Activated T-cell treated with anti-CD3 and anti-CD28 coated beads, Interleukin-2, amount 50 U/mL, for 72 hours (primary cell): Measurements from ENCODE around the gene KAT6B. TPM values are rescaled to one million over a fixed set of nuclear protein-coding genes. Genes with fewer than 3 reads are reported as not detected.
A peak's percentile ranks its signal among the peaks of the same experiment; 100 is the strongest.

Experiments
- ATAC-seq, 2 donors: fragments of 150-1000 bp; cut with Tn5 transposase; replicated peaks in 1 of 2; 2 replicates each; pipeline ENCODE4 v1.10.0; 2021; ENCODE audit warnings: moderate library complexity in 2 of 2, mild to moderate bottlenecking in 1 of 2
- DNase-seq, 2 donors: peaks; one replicate each; pipeline ENCODE4 v3.0.0; 2021 to 2022; ENCODE audit warnings: mixed read lengths in 1 of 2
- H3K27ac Mint-ChIP-seq: one replicate; pipeline ENCODE4 v1.8.0; 2022; ENCODE audit warnings: mild to moderate bottlenecking, moderate library complexity, mixed read lengths
- H3K27me3 Mint-ChIP-seq: one replicate; pipeline ENCODE4 v1.8.0; 2022; ENCODE audit warnings: low read depth, mixed read lengths
- H3K36me3 Mint-ChIP-seq, 2 donors: one replicate each; pipeline ENCODE4 v1.8.0; 2022; ENCODE audit warnings: mixed read lengths in 2 of 2, mild to moderate bottlenecking in 1 of 2; ENCODE audit not compliant: insufficient read depth in 2 of 2
- H3K4me1 Mint-ChIP-seq: one replicate; pipeline ENCODE4 v1.8.0; 2022; ENCODE audit warnings: low read depth, mixed read lengths
- H3K4me3 Mint-ChIP-seq, 2 donors: one replicate each; pipeline ENCODE4 v1.8.0; 2022; ENCODE audit warnings: mild to moderate bottlenecking in 2 of 2, mixed read lengths in 2 of 2, moderate library complexity in 2 of 2
- H3K9me3 Mint-ChIP-seq, 2 donors: one replicate each; pipeline ENCODE4 v1.8.0; 2022; ENCODE audit warnings: mixed read lengths in 2 of 2
- total RNA-seq, 2 donors: library from RNA; stranded (reverse); gene quantifications; one replicate each; pipeline ENCODE4 v1.2.3, GENCODE V29; 2022

The KAT6B gene
- total RNA-seq, 2 donors from 2014 or later, result 27.9 to 29.8 TPM

- H3K4me1 Mint-ChIP-seq, result no peaks in the 10 kb centered on the region
- ATAC-seq (no peak), DNase-seq (no peak)
- no peaks in the 10 kb centered on the region for H3K36me3 Mint-ChIP-seq
- H3K4me3 Mint-ChIP-seq, result no peak overlapping the region
- no peaks in the 10 kb centered on the region for H3K27me3 Mint-ChIP-seq
- no peak overlapping the region for H3K27ac Mint-ChIP-seq
- H3K9me3 Mint-ChIP-seq, result no peaks in the 10 kb centered on the region
Observed at GRCh38 chr10:74808501-74808900, 17.9 kb upstream of the KAT6B start.

GRCh38 chr10:74810087-74810486 is 16.3 kb upstream of the KAT6B start:
- H3K36me3 Mint-ChIP-seq, result no peaks in the 10 kb centered on the region
- no peak overlapping the region for H3K4me3 Mint-ChIP-seq
- no peaks in the 10 kb centered on the region for H3K27me3 Mint-ChIP-seq
- ATAC-seq, result no peak
- H3K9me3 Mint-ChIP-seq, result no peaks in the 10 kb centered on the region
- no peaks in the 10 kb centered on the region for H3K4me1 Mint-ChIP-seq
- DNase-seq, result no peak
- no peak overlapping the region for H3K27ac Mint-ChIP-seq

GRCh38 chr10:74813381-74814259 is 12.8 kb upstream of the KAT6B start:
- Mint-ChIP-seq H3K4me3 (no peak overlapping the region), H3K9me3 (peaks cover 4% of the 10 kb centered on the region in 2 donors), H3K36me3 (peaks cover 2 to 7% of the 10 kb centered on the region in 2 donors), H3K27me3 (no peaks in the 10 kb centered on the region), H3K4me1 (no peaks in the 10 kb centered on the region), H3K27ac (no peak overlapping the region)
- ATAC-seq, result no peak
- DNase-seq, result no peak

- Mint-ChIP-seq H3K36me3 (peaks cover 2 to 7% of the 10 kb centered on the region in 2 donors), H3K4me1 (no peaks in the 10 kb centered on the region), H3K9me3 (peaks cover 4% of the 10 kb centered on the region in 2 donors), H3K4me3 (no peak overlapping the region), H3K27ac (no peak overlapping the region), H3K27me3 (no peaks in the 10 kb centered on the region)
- no peak for DNase-seq
- ATAC-seq, result no peak
Observed at GRCh38 chr10:74814797-74815196, 11.6 kb upstream of the KAT6B start.

- Mint-ChIP-seq H3K27ac (no peak overlapping the region), H3K36me3 (peaks cover 2 to 7% of the 10 kb centered on the region in 2 donors), H3K4me3 (no peak overlapping the region), H3K4me1 (no peaks in the 10 kb centered on the region), H3K27me3 (no peaks in the 10 kb centered on the region), H3K9me3 (peaks cover 4% of the 10 kb centered on the region in 2 donors)
- DNase-seq (no peak), ATAC-seq (no peak)
Observed at GRCh38 chr10:74816824-74817498, 9.4 kb upstream of the KAT6B start.

- DNase-seq (no peak), ATAC-seq (no peak)
- Mint-ChIP-seq H3K36me3 (peaks cover 2 to 11% of the 10 kb centered on the region in 2 donors), H3K27me3 (no peaks in the 10 kb centered on the region), H3K4me3 (no peak overlapping the region), H3K9me3 (peaks cover 4% of the 10 kb centered on the region in 2 donors), H3K27ac (no peak overlapping the region), H3K4me1 (peaks cover 29% of the 10 kb centered on the region)
Observed at GRCh38 chr10:74821501-74821900, 4.9 kb upstream of the KAT6B start.

GRCh38 chr10:74822101-74822500 is 4.3 kb upstream of the KAT6B start:
- Mint-ChIP-seq H3K36me3 (peaks cover 0 to 8% of the 10 kb centered on the region in 2 donors), H3K9me3 (peaks cover 1 to 3% of the 10 kb centered on the region in 2 donors), H3K27ac (no peak overlapping the region), H3K4me3 (peak overlapping the region in 1 of 2 donors; percentile 9), H3K27me3 (no peaks in the 10 kb centered on the region), H3K4me1 (peaks cover 32% of the 10 kb centered on the region)
- ATAC-seq (no peak), DNase-seq (no peak)

GRCh38 chr10:74822521-74823089 is 3.8 kb upstream of the KAT6B start:
- Mint-ChIP-seq H3K9me3 (no peaks in the 10 kb centered on the region), H3K4me3 (peak overlapping the region in 1 of 2 donors; percentile 88), H3K27ac (no peak overlapping the region), H3K4me1 (peaks cover 37% of the 10 kb centered on the region), H3K27me3 (no peaks in the 10 kb centered on the region), H3K36me3 (peaks cover 0 to 4% of the 10 kb centered on the region in 2 donors)
- DNase-seq (no peak), ATAC-seq (no peak)

GRCh38 chr10:74823791-74824183 is 2.6 kb upstream of the KAT6B start:
- DNase-seq, result no peak
- Mint-ChIP-seq H3K27me3 (no peaks in the 10 kb centered on the region), H3K4me3 (peak overlapping the region; percentile 88 to 99), H3K4me1 (peaks cover 48% of the 10 kb centered on the region), H3K9me3 (no peaks in the 10 kb centered on the region), H3K36me3 (peaks cover 0 to 4% of the 10 kb centered on the region in 2 donors), H3K27ac (no peak overlapping the region)
- no peak for ATAC-seq

- no peaks in the 10 kb centered on the region for H3K9me3 Mint-ChIP-seq
- H3K27ac Mint-ChIP-seq, result peak overlapping the region; percentile 63
- no peaks in the 10 kb centered on the region for H3K27me3 Mint-ChIP-seq
- H3K36me3 Mint-ChIP-seq, result peaks cover 0 to 4% of the 10 kb centered on the region in 2 donors
- DNase-seq (peak; percentile 19 to 41), ATAC-seq (no peak)
- peaks cover 53% of the 10 kb centered on the region for H3K4me1 Mint-ChIP-seq
- H3K4me3 Mint-ChIP-seq, result peak overlapping the region; percentile 88 to 99
Observed at GRCh38 chr10:74824184-74824899, 2.1 kb upstream of the KAT6B start.

- ATAC-seq, result peak in 1 of 2 donors; percentile 1
- DNase-seq, result peak; percentile 63 to 67
- peaks cover 54% of the 10 kb centered on the region for H3K4me1 Mint-ChIP-seq
- H3K4me3 Mint-ChIP-seq, result peak overlapping the region; percentile 88 to 99
- no peak overlapping the region for H3K27ac Mint-ChIP-seq
- H3K27me3 Mint-ChIP-seq, result no peaks in the 10 kb centered on the region
- H3K36me3 Mint-ChIP-seq, result peaks cover 0 to 4% of the 10 kb centered on the region in 2 donors
- no peaks in the 10 kb centered on the region for H3K9me3 Mint-ChIP-seq
Observed at GRCh38 chr10:74824900-74825370, 1.5 kb upstream of the KAT6B start.

- peaks cover 54% of the 10 kb centered on the region for H3K4me1 Mint-ChIP-seq
- peaks cover 0 to 4% of the 10 kb centered on the region in 2 donors for H3K36me3 Mint-ChIP-seq
- H3K4me3 Mint-ChIP-seq, result peak overlapping the region; percentile 87 to 99
- DNase-seq (peak; percentile 66 to 69), ATAC-seq (peak; percentile 1 to 2)
- H3K27me3 Mint-ChIP-seq, result no peaks in the 10 kb centered on the region
- H3K9me3 Mint-ChIP-seq, result no peaks in the 10 kb centered on the region
- peak overlapping the region; percentile 93 for H3K27ac Mint-ChIP-seq
Observed at GRCh38 chr10:74825371-74826141, 844 bp upstream of the KAT6B start.
